CD8-positive, alpha-beta memory T cell (primary cell): ENCODE measurements around the gene MYBPC3. TPM values are rescaled to one million over a fixed set of nuclear protein-coding genes. Genes with fewer than 3 reads are reported as not detected.

Experiments
- CTCF ChIA-PET: fragments of 350-600 bp; sonication (Branson Sonifier 250); formaldehyde crosslinking; loops from one replicate; lab custom pipeline; 2021; ENCODE audit warnings: antibody characterized with exemption; lab: Charles Lee
- POLR2A ChIA-PET: fragments of 350-600 bp; sonication (Branson Sonifier 250); formaldehyde crosslinking; loops from one replicate; lab custom pipeline; 2021; ENCODE audit warnings: antibody characterized with exemption; lab: Charles Lee
- DNase-seq, 5 donors: peaks; one replicate each; pipeline versions ENCODE4 v3.0.0 to v3.0.0-alpha.2; 2020 to 2022; ENCODE audit warnings: mixed read lengths in 1 of 5
- H3K27ac ChIP-seq: one replicate; pipeline ENCODE4 v1.7.0; 2013; ENCODE audit warnings: low read depth, mild to moderate bottlenecking, low read length, moderate library complexity
- H3K27me3 ChIP-seq: 2 replicates; pipeline ENCODE4 v1.7.0; 2013; ENCODE audit warnings: low read length, mild to moderate bottlenecking; ENCODE audit not compliant: insufficient read depth, poor library complexity, severe bottlenecking
- H3K36me3 ChIP-seq: 2 replicates; pipeline ENCODE4 v1.7.0; 2013; ENCODE audit warnings: mild to moderate bottlenecking, low read length, moderate library complexity; ENCODE audit not compliant: insufficient read depth
- H3K4me1 ChIP-seq: 2 replicates; pipeline ENCODE4 v1.7.0; 2013; ENCODE audit warnings: mild to moderate bottlenecking, low read length, moderate library complexity; ENCODE audit not compliant: insufficient read depth
- H3K4me3 ChIP-seq: 2 replicates; pipeline ENCODE4 v1.7.0; 2013; ENCODE audit warnings: mild to moderate bottlenecking, low read length
- H3K9me3 ChIP-seq: 2 replicates; pipeline ENCODE4 v1.7.0; 2013; ENCODE audit warnings: mild to moderate bottlenecking, low read length
- H3K27ac Mint-ChIP-seq, 8 donors: one replicate each; pipeline ENCODE4 v1.8.0; 2020 to 2021; ENCODE audit warnings: mixed read lengths in 8 of 8, mild to moderate bottlenecking in 6 of 8, inconsistent platforms in 3 of 8, moderate library complexity in 3 of 8
- H3K27me3 Mint-ChIP-seq, 2 donors: one replicate each; pipeline ENCODE4 v1.8.0; 2020 to 2021; ENCODE audit warnings: mixed read lengths in 2 of 2, mild to moderate bottlenecking in 1 of 2, moderate library complexity in 1 of 2
- H3K36me3 Mint-ChIP-seq, 3 donors: one replicate each; pipeline ENCODE4 v1.8.0; 2020 to 2021; ENCODE audit warnings: mixed read lengths in 3 of 3, inconsistent platforms in 1 of 3, mild to moderate bottlenecking in 1 of 3
- H3K4me1 Mint-ChIP-seq, 3 donors: one replicate each; pipeline ENCODE4 v1.8.0; 2020 to 2021; ENCODE audit warnings: mixed read lengths in 3 of 3, inconsistent platforms in 1 of 3, mild to moderate bottlenecking in 1 of 3
- H3K4me3 Mint-ChIP-seq, 7 donors: one replicate each; pipeline ENCODE4 v1.8.0; 2020 to 2021; ENCODE audit warnings: mixed read lengths in 7 of 7, mild to moderate bottlenecking in 6 of 7, moderate library complexity in 4 of 7, inconsistent platforms in 2 of 7
- H3K9me3 Mint-ChIP-seq, 5 donors: one replicate each; pipeline ENCODE4 v1.8.0; 2020 to 2022; ENCODE audit warnings: mixed read lengths in 5 of 5, mild to moderate bottlenecking in 3 of 5, moderate library complexity in 2 of 5, inconsistent platforms in 1 of 5
- polyA plus RNA-seq: library from polyadenylated mRNA; unstranded; fragments of 300-500 nt; fragmentation: Illumina TruSeq; gene quantifications from one replicate; pipeline ENCODE4 v1.2.3, GENCODE V29; 2021
- total RNA-seq, 2 experiments: library from RNA; stranded (reverse); gene quantifications; one replicate each; pipeline ENCODE4 v1.2.3, GENCODE V29; 2021

Gene MYBPC3
- total and polyA plus RNA-seq, 3 experiments from 2014 or later, result not detected

- H3K36me3 ChIP-seq, result peaks cover 50% of the 10 kb centered on the region
- CTCF ChIA-PET, result no interaction called here
These were observed 57.1 kb downstream of the MYBPC3 start for GRCh38 chr11:47295385-47295784.

GRCh38 chr11:47289856-47290255 lies 62.6 kb downstream of the MYBPC3 start:
- Mint-ChIP-seq H3K4me1 (no peaks in the 10 kb centered on the region), H3K9me3 (no peaks in the 10 kb centered on the region), H3K27ac (peak overlapping the region in 3 of 8 donors; percentile 17 to 77 (median 70)), H3K4me3 (no peak overlapping the region), H3K36me3 (peaks cover 3 to 93% (median 21%) of the 10 kb centered on the region in 3 donors), H3K27me3 (no peaks in the 10 kb centered on the region)
- Histone ChIP-seq H3K27me3 (no peaks in the 10 kb centered on the region), H3K9me3 (no peaks in the 10 kb centered on the region), H3K4me1 (no peaks in the 10 kb centered on the region), H3K4me3 (no peak overlapping the region), H3K27ac (no peak overlapping the region), H3K36me3 (peaks cover 75% of the 10 kb centered on the region)
- ChIA-PET POLR2A (no interaction called here), CTCF (interaction anchor here (1.2 kb wide), 1 partner anchor 85 kb away, joined by 4 read pairs; no protein-coding TSS in a partner anchor)
- DNase-seq, result no peak

More at GRCh38 chr11:47295385-47295784, 57.1 kb downstream of the MYBPC3 start:
- no peaks in the 10 kb centered on the region for H3K27me3 ChIP-seq
- H3K9me3 ChIP-seq, result no peaks in the 10 kb centered on the region
- H3K4me3 Mint-ChIP-seq, result no peak overlapping the region
- POLR2A ChIA-PET, result interaction anchor here (0.6 kb wide), 1 partner anchor 149 kb away, joined by 3 read pairs; no protein-coding TSS in a partner anchor
- H3K27ac Mint-ChIP-seq, result peak overlapping the region in 3 of 8 donors; percentile 5 to 76 (median 14)
- H3K36me3 Mint-ChIP-seq, result peaks cover 14 to 88% (median 39%) of the 10 kb centered on the region in 3 donors
- no peaks in the 10 kb centered on the region for H3K4me1 ChIP-seq
- no peak overlapping the region for H3K4me3 ChIP-seq
- no peak overlapping the region for H3K27ac ChIP-seq
- no peaks in the 10 kb centered on the region for H3K9me3 Mint-ChIP-seq
- H3K4me1 Mint-ChIP-seq, result peaks cover 0 to 10% (median 0%) of the 10 kb centered on the region in 3 donors
- no peak for DNase-seq
- H3K27me3 Mint-ChIP-seq, result no peaks in the 10 kb centered on the region

- H3K27me3 Mint-ChIP-seq, result no peaks in the 10 kb centered on the region
- no peak overlapping the region for H3K27ac ChIP-seq
These were observed 64.4 kb downstream of the MYBPC3 start for GRCh38 chr11:47288066-47288465.

GRCh38 chr11:47285969-47286770 lies 66.3 kb downstream of the MYBPC3 start:
- Histone ChIP-seq H3K27me3 (no peaks in the 10 kb centered on the region), H3K9me3 (no peaks in the 10 kb centered on the region), H3K36me3 (peaks cover 76% of the 10 kb centered on the region), H3K4me1 (no peaks in the 10 kb centered on the region), H3K27ac (no peak overlapping the region), H3K4me3 (no peak overlapping the region)
- ChIA-PET POLR2A (interaction anchor here (0.6 kb wide), 1 partner anchor 60 kb away, joined by 11 read pairs; no protein-coding TSS in a partner anchor), CTCF (no interaction called here)
- H3K27ac Mint-ChIP-seq, result peak overlapping the region in 1 of 8 donors; percentile 79
- H3K36me3 Mint-ChIP-seq, result peaks cover 13 to 94% (median 34%) of the 10 kb centered on the region in 3 donors
- no peaks in the 10 kb centered on the region for H3K27me3 Mint-ChIP-seq
- H3K4me3 Mint-ChIP-seq, result no peak overlapping the region
- peaks cover 0 to 2% (median 0%) of the 10 kb centered on the region in 3 donors for H3K4me1 Mint-ChIP-seq
- H3K9me3 Mint-ChIP-seq, result no peaks in the 10 kb centered on the region
- DNase-seq, result no peak

More at GRCh38 chr11:47288066-47288465, 64.4 kb downstream of the MYBPC3 start:
- ChIA-PET POLR2A (no interaction called here), CTCF (no interaction called here)
- H3K4me3 ChIP-seq, result no peak overlapping the region
- H3K4me1 Mint-ChIP-seq, result no peaks in the 10 kb centered on the region
- DNase-seq, result no peak
- H3K4me1 ChIP-seq, result no peaks in the 10 kb centered on the region
- H3K36me3 ChIP-seq, result peaks cover 81% of the 10 kb centered on the region
- no peaks in the 10 kb centered on the region for H3K9me3 Mint-ChIP-seq
- H3K4me3 Mint-ChIP-seq, result no peak overlapping the region
- H3K27me3 ChIP-seq, result no peaks in the 10 kb centered on the region
- no peak overlapping the region for H3K27ac Mint-ChIP-seq
- peaks cover 8 to 97% (median 30%) of the 10 kb centered on the region in 3 donors for H3K36me3 Mint-ChIP-seq
- H3K9me3 ChIP-seq, result no peaks in the 10 kb centered on the region

GRCh38 chr11:47284151-47284550 lies 68.4 kb downstream of the MYBPC3 start:
- ChIA-PET POLR2A (no interaction called here), CTCF (interaction anchor here (1.5 to 1.6 kb wide), 2 partner anchors 10 to 129 kb away, joined by 3 to 4 read pairs; no protein-coding TSS in a partner anchor)

GRCh38 chr11:47282462-47282861 lies 70.0 kb downstream of the MYBPC3 start:
- CTCF ChIA-PET, result no interaction called here
- Histone ChIP-seq H3K9me3 (no peaks in the 10 kb centered on the region), H3K4me1 (no peaks in the 10 kb centered on the region), H3K27me3 (no peaks in the 10 kb centered on the region), H3K36me3 (peaks cover 74% of the 10 kb centered on the region), H3K4me3 (no peak overlapping the region), H3K27ac (no peak overlapping the region)
- Mint-ChIP-seq H3K4me1 (peaks cover 0 to 5% (median 4%) of the 10 kb centered on the region in 3 donors), H3K4me3 (no peak overlapping the region), H3K36me3 (peaks cover 19 to 92% (median 28%) of the 10 kb centered on the region in 3 donors), H3K27me3 (no peaks in the 10 kb centered on the region), H3K27ac (peak overlapping the region in 1 of 8 donors; percentile 60), H3K9me3 (no peaks in the 10 kb centered on the region)
- POLR2A ChIA-PET, result no interaction called here
- DNase-seq, result no peak

More at GRCh38 chr11:47284151-47284550, 68.4 kb downstream of the MYBPC3 start:
- Histone ChIP-seq H3K27me3 (no peaks in the 10 kb centered on the region), H3K36me3 (peaks cover 72% of the 10 kb centered on the region), H3K9me3 (no peaks in the 10 kb centered on the region), H3K4me1 (no peaks in the 10 kb centered on the region), H3K4me3 (no peak overlapping the region), H3K27ac (no peak overlapping the region)
- Mint-ChIP-seq H3K9me3 (no peaks in the 10 kb centered on the region), H3K27me3 (no peaks in the 10 kb centered on the region), H3K4me1 (peaks cover 0 to 4% (median 0%) of the 10 kb centered on the region in 3 donors), H3K4me3 (no peak overlapping the region), H3K36me3 (peaks cover 19 to 93% (median 24%) of the 10 kb centered on the region in 3 donors), H3K27ac (peak overlapping the region in 1 of 8 donors; percentile 28)
- no peak for DNase-seq

Other genes with a start within 250 kb of the MYBPC3 start
- 100 to 1,000 TPM; 100 to 104 TPM for gene ARFGAP2, start 175.8 kb downstream of the MYBPC3 start, total RNA-seq
- gene ARFGAP2, start 175.8 kb downstream of the MYBPC3 start, polyA plus RNA-seq, result 90.6 TPM
- gene PACSIN3, start 166.3 kb downstream of the MYBPC3 start, total RNA-seq, result 1 to 10 TPM; 7.9 to 9.2 TPM
- not detected for gene PACSIN3, start 166.3 kb downstream of the MYBPC3 start, polyA plus RNA-seq
- 100 to 1,000 TPM; 170 to 172 TPM for gene DDB2, start 137.7 kb downstream of the MYBPC3 start, total RNA-seq
- gene DDB2, start 137.7 kb downstream of the MYBPC3 start, polyA plus RNA-seq, result 34.4 TPM
- gene ACP2, start 103.9 kb downstream of the MYBPC3 start, total RNA-seq, result 10 to 100 TPM; 24.1 to 24.5 TPM
- gene ACP2, start 103.9 kb downstream of the MYBPC3 start, polyA plus RNA-seq, result 14.6 TPM
- 10 to 100 TPM in 1 of 2 experiments, 1 to 10 TPM in 1; 9.6 to 13.6 TPM for gene NR1H3, start 94.7 kb downstream of the MYBPC3 start, total RNA-seq
- 3.7 TPM for gene NR1H3, start 94.7 kb downstream of the MYBPC3 start, polyA plus RNA-seq
- 10 to 100 TPM; 62.1 to 65.7 TPM for gene MADD, start 82.6 kb downstream of the MYBPC3 start, total RNA-seq
- gene MADD, start 82.6 kb downstream of the MYBPC3 start, polyA plus RNA-seq, result 30.5 TPM
- 1 to 10 TPM; 1.8 to 2.0 TPM for gene SPI1, start 25.8 kb upstream of the MYBPC3 start, total RNA-seq
- not detected for gene SPI1, start 25.8 kb upstream of the MYBPC3 start, polyA plus RNA-seq
- 10 to 100 TPM; 20.2 to 23.4 TPM for gene SLC39A13, start 55.9 kb upstream of the MYBPC3 start, total RNA-seq
- gene SLC39A13, start 55.9 kb upstream of the MYBPC3 start, polyA plus RNA-seq, result 39.4 TPM
- 100 to 1,000 TPM; 200 to 219 TPM for gene PSMC3, start 73.7 kb upstream of the MYBPC3 start, total RNA-seq
- 118 TPM for gene PSMC3, start 73.7 kb upstream of the MYBPC3 start, polyA plus RNA-seq
- gene RAPSN, start 96.4 kb upstream of the MYBPC3 start, total RNA-seq, result under 1 TPM; 0.29 to 0.79 TPM
- not detected for gene RAPSN, start 96.4 kb upstream of the MYBPC3 start, polyA plus RNA-seq
- 100 to 1,000 TPM; 160 to 168 TPM for gene CELF1, start 200.4 kb upstream of the MYBPC3 start, total RNA-seq
- gene CELF1, start 200.4 kb upstream of the MYBPC3 start, polyA plus RNA-seq, result 80.8 TPM
- 10 to 100 TPM; 53.3 to 53.8 TPM for gene PTPMT1, start 212.9 kb upstream of the MYBPC3 start, total RNA-seq
- gene PTPMT1, start 212.9 kb upstream of the MYBPC3 start, polyA plus RNA-seq, result 71.2 TPM
- gene KBTBD4, start 226.3 kb upstream of the MYBPC3 start, total RNA-seq, result 10 to 100 TPM; 24.8 to 26.4 TPM
- gene KBTBD4, start 226.3 kb upstream of the MYBPC3 start, polyA plus RNA-seq, result 46.5 TPM
- gene NDUFS3, start 226.4 kb upstream of the MYBPC3 start, total RNA-seq, result 100 to 1,000 TPM; 147 to 157 TPM
- gene NDUFS3, start 226.4 kb upstream of the MYBPC3 start, polyA plus RNA-seq, result 98.9 TPM
- gene FAM180B, start 234.0 kb upstream of the MYBPC3 start, total RNA-seq, result under 1 TPM in 1 of 2 experiments, not detected in 1; 0.20 TPM
- not detected for gene FAM180B, start 234.0 kb upstream of the MYBPC3 start, polyA plus RNA-seq
- under 1 TPM in 1 of 2 experiments, not detected in 1; 0.18 TPM for gene C1QTNF4, start 241.7 kb upstream of the MYBPC3 start, total RNA-seq
- gene C1QTNF4, start 241.7 kb upstream of the MYBPC3 start, polyA plus RNA-seq, result not detected